ENCODE results near the gene IGFBP5.

The IGFBP5 gene

DNA sequence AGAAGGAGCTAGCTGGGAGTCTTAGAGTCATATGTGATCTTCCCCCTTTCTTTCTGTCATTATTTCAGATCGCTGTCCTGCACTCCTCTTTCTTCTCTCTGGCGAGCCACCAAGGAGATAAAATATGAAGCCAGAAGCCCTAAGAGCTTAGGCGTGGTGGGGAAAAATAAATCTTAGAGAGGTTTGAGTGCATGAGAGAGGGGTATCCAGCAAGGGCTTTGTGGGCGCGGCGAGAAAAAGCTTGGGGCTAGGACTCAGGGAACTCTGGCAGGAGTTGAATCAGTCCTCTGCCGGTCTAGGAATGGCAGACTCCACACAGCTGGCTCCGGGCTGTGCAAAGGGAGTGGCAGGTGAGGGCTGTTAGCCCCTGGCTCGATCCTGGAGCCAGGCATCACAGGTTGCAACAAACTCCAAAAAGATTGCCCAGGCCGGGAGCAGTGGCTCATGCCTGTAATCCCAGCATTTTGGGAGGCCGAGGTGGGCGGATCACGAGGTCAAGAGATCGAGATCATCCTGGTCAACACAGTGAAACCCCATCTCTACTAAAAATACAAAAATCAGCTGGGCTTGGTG is 20.1 kb upstream of the IGFBP5 start:
- TF ChIP-seq, protein P1, sequence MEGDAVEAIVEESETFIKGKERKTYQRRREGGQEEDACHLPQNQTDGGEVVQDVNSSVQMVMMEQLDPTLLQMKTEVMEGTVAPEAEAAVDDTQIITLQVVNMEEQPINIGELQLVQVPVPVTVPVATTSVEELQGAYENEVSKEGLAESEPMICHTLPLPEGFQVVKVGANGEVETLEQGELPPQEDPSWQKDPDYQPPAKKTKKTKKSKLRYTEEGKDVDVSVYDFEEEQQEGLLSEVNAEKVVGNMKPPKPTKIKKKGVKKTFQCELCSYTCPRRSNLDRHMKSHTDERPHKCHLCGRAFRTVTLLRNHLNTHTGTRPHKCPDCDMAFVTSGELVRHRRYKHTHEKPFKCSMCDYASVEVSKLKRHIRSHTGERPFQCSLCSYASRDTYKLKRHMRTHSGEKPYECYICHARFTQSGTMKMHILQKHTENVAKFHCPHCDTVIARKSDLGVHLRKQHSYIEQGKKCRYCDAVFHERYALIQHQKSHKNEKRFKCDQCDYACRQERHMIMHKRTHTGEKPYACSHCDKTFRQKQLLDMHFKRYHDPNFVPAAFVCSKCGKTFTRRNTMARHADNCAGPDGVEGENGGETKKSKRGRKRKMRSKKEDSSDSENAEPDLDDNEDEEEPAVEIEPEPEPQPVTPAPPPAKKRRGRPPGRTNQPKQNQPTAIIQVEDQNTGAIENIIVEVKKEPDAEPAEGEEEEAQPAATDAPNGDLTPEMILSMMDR (conservative IDR thresholded peaks at IDR 0.05) = no peak
- TF ChIP-seq ZFX (IDR thresholded peaks at IDR 0.05) = no peak
- no peak overlapping the region for H3K27ac ChIP-seq

DNA sequence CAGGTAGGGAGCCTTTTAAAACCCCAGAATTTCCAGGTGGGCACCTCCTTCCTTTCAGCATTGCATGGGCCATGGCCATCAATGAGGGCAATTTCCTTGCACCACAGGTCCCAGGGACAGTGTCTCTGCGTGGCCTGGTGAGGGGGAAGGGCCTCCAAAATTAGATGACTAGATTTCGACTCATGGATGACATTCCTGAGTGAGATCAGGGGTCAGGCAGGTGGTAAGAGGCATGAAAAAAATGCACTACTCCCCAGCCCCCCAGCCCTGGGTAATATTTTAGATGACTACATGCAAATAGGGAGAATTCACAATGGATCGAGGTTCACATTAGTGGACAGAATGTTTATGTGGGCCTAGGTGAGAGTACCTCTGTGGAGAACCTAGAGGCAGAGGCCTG is 19.0 kb upstream of the IGFBP5 start:
- no peak overlapping the region for H3K27ac ChIP-seq
- TF ChIP-seq, protein P1 (conservative IDR thresholded peaks at IDR 0.05) = no peak
- TF ChIP-seq ZFX (IDR thresholded peaks at IDR 0.05) = no peak

DNA sequence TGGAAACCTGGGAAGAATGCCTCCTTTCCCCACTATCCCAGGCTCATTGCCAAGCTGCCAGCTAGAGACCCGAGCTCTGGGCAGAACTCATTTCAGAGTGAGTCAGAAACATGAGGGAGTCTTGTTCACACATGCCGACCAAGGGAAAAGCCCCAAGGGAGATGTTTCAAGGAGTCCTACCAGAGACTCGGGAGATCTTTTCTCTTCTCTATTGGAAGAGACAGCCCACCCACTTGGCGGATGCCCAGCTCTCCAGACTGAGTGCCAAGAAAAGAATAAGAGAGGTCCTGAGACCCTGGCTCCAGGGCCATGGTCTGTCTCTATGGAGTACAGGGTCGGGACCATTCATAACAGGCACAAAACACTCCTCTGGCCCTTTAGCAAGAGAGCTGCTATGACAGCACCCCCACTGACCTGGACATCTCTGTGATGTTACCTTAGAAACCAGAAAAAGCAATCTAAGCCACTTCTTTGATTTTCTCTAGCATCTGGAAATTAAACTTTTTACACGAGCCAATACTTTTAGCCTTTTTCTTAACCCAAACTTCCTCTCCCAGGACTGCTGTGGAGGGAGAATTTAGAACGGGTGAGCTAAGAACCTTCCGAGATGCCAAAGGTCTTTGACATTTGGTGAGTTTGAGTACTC is 18.5 kb upstream of the IGFBP5 start:
- no peak overlapping the region for H3K27ac ChIP-seq
- TF ChIP-seq, protein P1 (conservative IDR thresholded peaks at IDR 0.05) = no peak
- no peak for TF ChIP-seq ZFX (IDR thresholded peaks at IDR 0.05)

DNA sequence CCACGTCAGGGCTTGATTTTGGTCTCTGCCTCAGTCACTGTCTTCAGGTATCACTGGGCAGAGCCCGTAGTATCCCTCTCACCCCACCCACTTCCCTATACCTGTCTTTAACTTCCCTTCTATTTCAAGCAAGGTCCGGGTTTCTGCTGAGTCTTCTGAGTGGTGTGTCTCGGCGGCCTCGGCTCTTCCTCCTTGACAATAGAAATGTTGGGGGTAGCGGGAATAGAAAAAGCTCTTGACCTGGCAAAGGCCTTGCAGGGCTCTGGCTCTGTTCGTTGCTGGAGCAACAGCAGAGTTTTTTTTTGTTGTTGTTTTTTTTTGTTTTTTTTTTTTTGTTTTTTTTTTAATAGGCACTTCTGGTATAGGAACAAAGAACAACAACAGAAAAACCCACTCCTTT is 16.0 kb upstream of the IGFBP5 start:
- H3K27ac ChIP-seq = no peak overlapping the region
- TF ChIP-seq, protein P1 (conservative IDR thresholded peaks at IDR 0.05) = no peak
- TF ChIP-seq ZFX (IDR thresholded peaks at IDR 0.05) = no peak

DNA sequence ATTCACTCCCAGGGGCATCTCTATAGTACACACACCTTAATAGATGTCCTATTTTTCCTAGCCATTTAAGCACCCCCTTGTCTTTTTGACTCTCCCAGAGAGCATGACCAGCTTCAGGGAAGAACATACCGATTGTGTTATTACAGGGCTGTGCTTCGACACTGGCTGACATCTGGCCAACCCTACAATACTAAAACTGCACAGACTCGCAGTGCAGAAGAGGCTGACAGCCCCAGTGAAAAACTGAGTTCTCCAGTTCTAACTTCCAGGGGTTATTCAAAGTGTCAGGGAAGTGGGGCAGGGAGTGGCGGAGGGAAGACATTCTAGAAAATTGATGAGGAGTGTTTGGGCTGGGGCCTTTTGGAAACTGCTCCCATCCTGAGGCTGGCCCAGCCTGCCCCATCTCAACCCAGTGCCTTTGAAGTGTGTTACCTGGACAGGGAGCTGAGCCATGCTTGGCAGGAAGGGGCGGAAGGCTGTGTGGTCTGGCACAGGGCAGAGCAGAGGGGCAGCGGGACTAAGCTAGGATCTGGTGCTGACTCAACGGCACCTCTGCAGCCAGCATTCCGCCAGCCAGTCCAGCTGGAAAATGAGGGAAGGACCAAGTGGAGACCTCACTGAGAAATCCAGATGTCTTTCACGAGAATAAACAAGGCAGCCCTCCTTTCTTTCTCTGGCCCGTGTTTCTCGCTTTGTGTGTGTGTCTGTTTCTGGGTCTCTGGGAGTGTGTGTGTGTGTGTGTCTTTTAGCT is 15.4 kb upstream of the IGFBP5 start:
- TF ChIP-seq, protein P1 (conservative IDR thresholded peaks at IDR 0.05) = no peak
- TF ChIP-seq ZFX (IDR thresholded peaks at IDR 0.05) = no peak
- no peak overlapping the region for H3K27ac ChIP-seq

DNA sequence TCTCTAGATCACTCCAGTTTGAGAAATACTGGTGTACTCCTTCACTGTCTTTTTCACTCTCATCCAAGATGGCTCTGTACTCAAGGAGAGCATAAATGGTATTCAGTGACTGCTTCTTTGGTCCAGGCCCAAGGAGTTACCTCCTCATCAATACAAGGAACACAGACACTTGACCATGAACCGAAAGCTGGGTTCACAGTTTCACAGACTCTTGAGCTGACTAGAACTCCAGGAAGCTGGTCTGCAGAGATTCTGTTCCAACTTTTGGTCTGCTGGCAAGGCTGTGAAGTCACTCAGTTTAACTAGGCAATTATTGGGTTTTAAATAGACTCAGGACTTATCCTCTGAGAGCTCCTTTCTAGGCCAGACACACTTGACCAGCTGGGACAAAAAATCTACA is 7.4 kb upstream of the IGFBP5 start:
- TF ChIP-seq, protein P1 (conservative IDR thresholded peaks at IDR 0.05) = no peak
- no peak overlapping the region for H3K27ac ChIP-seq

DNA sequence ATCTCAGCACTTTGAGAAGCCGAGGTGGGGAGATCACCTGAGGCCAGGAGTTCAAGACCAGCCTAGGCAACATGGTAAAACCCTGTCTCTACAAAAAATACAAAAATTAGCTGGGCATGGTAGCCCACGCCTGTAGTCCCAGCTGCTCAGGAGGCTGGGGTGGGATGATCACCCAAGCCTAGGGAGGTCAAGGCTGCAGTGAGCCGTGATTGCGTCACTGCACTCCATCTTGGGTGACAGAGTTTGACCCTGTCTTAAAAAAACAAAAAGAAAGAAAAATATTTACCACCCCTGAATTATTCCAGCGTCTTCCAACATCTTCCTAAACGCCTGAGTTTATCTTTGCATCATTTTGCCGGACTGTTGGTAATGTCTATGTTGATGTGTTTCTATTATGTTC is 6.2 kb upstream of the IGFBP5 start:
- H3K27ac ChIP-seq = no peak overlapping the region
- no peak for TF ChIP-seq ZFX (IDR thresholded peaks at IDR 0.05)
- TF ChIP-seq, protein P1 (conservative IDR thresholded peaks at IDR 0.05) = no peak

Measured in C4-2B (cell line).